Neural progenitor cell (in vitro differentiated cells): ENCODE measurements around the gene DYNAP. TPM values are rescaled to one million over a fixed set of nuclear protein-coding genes. Genes with fewer than 3 reads are reported as not detected.

Experiments used
- DNase-seq: peaks from one replicate; pipeline ENCODE4 v3.0.0-alpha.2; 2016; ENCODE audit warnings: low spot score
- H2AFZ ChIP-seq: fragments of 200-600 bp; sonication (generic); replicated peaks from 2 replicates; pipeline ENCODE4 v1.6.1; 2016; ENCODE audit warnings: antibody characterized with exemption
- H3F3A ChIP-seq: fragments of 200-600 bp; sonication (generic); 2 replicates; pipeline ENCODE4 v1.6.1; 2016; ENCODE audit warnings: antibody characterized with exemption, low read depth
- H3K27ac ChIP-seq: fragments of 200-600 bp; sonication (generic); 2 replicates; pipeline ENCODE4 v1.5.1; 2016; ENCODE audit warnings: mild to moderate bottlenecking
- H3K27me3 ChIP-seq: fragments of 200-600 bp; sonication (generic); 2 replicates; pipeline ENCODE4 v1.6.1; 2016; ENCODE audit warnings: mild to moderate bottlenecking, moderate library complexity
- H3K36me3 ChIP-seq: fragments of 200-600 bp; sonication (generic); 2 replicates; pipeline ENCODE4 v1.5.1; 2016
- H3K4me1 ChIP-seq: fragments of 200-600 bp; sonication (generic); 2 replicates; pipeline ENCODE4 v1.6.1; 2016; ENCODE audit warnings: mixed run types
- H3K4me2 ChIP-seq: fragments of 200-600 bp; sonication (generic); 2 replicates; pipeline ENCODE4 v1.6.1; 2016
- H3K4me3 ChIP-seq: fragments of 200-600 bp; sonication (generic); 2 replicates; pipeline ENCODE4 v1.5.1; 2016
- H3K79me2 ChIP-seq: fragments of 200-600 bp; sonication (generic); 2 replicates; pipeline ENCODE4 v1.6.1; 2016; ENCODE audit warnings: low read depth
- H3K9ac ChIP-seq: fragments of 200-600 bp; sonication (generic); 2 replicates; pipeline ENCODE4 v1.6.1; 2016
- H3K9me3 ChIP-seq: fragments of 200-600 bp; sonication (generic); 2 replicates; pipeline ENCODE4 v1.5.1; 2016; ENCODE audit warnings: low read depth
- H4K20me1 ChIP-seq: fragments of 200-600 bp; sonication (generic); 2 replicates; pipeline ENCODE4 v1.6.1; 2016; ENCODE audit warnings: low read depth
- H3K27ac Mint-ChIP-seq: 3 replicates; pipeline ENCODE4 v1.8.0; 2021; ENCODE audit warnings: mixed read lengths
- H3K27me3 Mint-ChIP-seq: 2 replicates; pipeline ENCODE4 v1.8.0; 2022; ENCODE audit warnings: low read depth, mild to moderate bottlenecking, inconsistent platforms, moderate library complexity, mixed read lengths; ENCODE audit not compliant: insufficient read depth
- H3K36me3 Mint-ChIP-seq: 3 replicates; pipeline ENCODE4 v1.8.0; 2021; ENCODE audit warnings: mixed read lengths
- H3K4me1 Mint-ChIP-seq: 3 replicates; pipeline ENCODE4 v1.8.0; 2021; ENCODE audit warnings: mixed read lengths
- H3K4me3 Mint-ChIP-seq: 3 replicates; pipeline ENCODE4 v1.8.0; 2021; ENCODE audit warnings: mild to moderate bottlenecking, moderate library complexity, mixed read lengths
- H3K9me3 Mint-ChIP-seq: 3 replicates; pipeline ENCODE4 v1.8.0; 2020; ENCODE audit warnings: mixed read lengths
- CTCF ChIP-seq: fragments of 200-600 bp; sonication (generic); IDR thresholded peaks from 2 replicates; pipeline ENCODE4 v1.5.1; 2017; ENCODE audit warnings: antibody characterized with exemption, mild to moderate bottlenecking
- EZH2 ChIP-seq: fragments of 200-600 bp; sonication (generic); IDR thresholded peaks from 2 replicates; pipeline ENCODE4 v1.6.1; 2017; ENCODE audit warnings: antibody characterized with exemption, mild to moderate bottlenecking, moderate library complexity
- EZH2phosphoT487 ChIP-seq: fragments of 200-600 bp; sonication (generic); IDR thresholded peaks from 2 replicates; pipeline ENCODE4 v1.6.1; 2017; ENCODE audit warnings: antibody characterized with exemption
- total RNA-seq: library from RNA; depleted of rRNA; stranded (reverse); fragments of >200 nt; gene quantifications from 2 replicates; pipeline ENCODE4 v1.2.3, GENCODE V29; 2015; ENCODE audit warnings: low replicate concordance

The DYNAP gene
- total RNA-seq, 1 donor from 2014 or later, result not detected

- no peaks in the 10 kb centered on the region for H3K79me2 ChIP-seq
- H3K9me3 Mint-ChIP-seq, result no peaks in the 10 kb centered on the region
- H4K20me1 ChIP-seq, result no peaks in the 10 kb centered on the region
- H3K4me3 ChIP-seq, result no peak overlapping the region
- peaks cover 4% of the 10 kb centered on the region for H3K27me3 Mint-ChIP-seq
- no peaks in the 10 kb centered on the region for H3K9me3 ChIP-seq
- no peaks in the 10 kb centered on the region for H3K36me3 Mint-ChIP-seq
- no peak overlapping the region for H3K27ac ChIP-seq
- H3F3A ChIP-seq, result no peaks in the 10 kb centered on the region
- H3K27ac Mint-ChIP-seq, result no peak overlapping the region
- no peak overlapping the region for H3K4me3 Mint-ChIP-seq
- no peak overlapping the region for H3K9ac ChIP-seq
- H3K4me2 ChIP-seq, result no peak overlapping the region
- H3K36me3 ChIP-seq, result no peaks in the 10 kb centered on the region
- no peak overlapping the region for H2AFZ ChIP-seq
- no peak for TF ChIP-seq CTCF
- TF ChIP-seq EZH2, result no peak
- TF ChIP-seq EZH2phosphoT487, result no peak
- no peaks in the 10 kb centered on the region for H3K27me3 ChIP-seq
- H3K4me1 ChIP-seq, result no peaks in the 10 kb centered on the region
- no peak for DNase-seq
- no peaks in the 10 kb centered on the region for H3K4me1 Mint-ChIP-seq
Measured at GRCh38 chr18:54585743-54586142, 5.3 kb upstream of the DYNAP start.

- TF ChIP-seq CTCF (no peak), EZH2phosphoT487 (no peak), EZH2 (no peak)
- Histone ChIP-seq H3K9me3 (no peaks in the 10 kb centered on the region), H3K4me1 (peaks cover 13% of the 10 kb centered on the region), H3K27ac (no peak overlapping the region), H3K27me3 (no peaks in the 10 kb centered on the region), H4K20me1 (no peaks in the 10 kb centered on the region), H2AFZ (no peak overlapping the region), H3K4me3 (no peak overlapping the region), H3K4me2 (no peak overlapping the region), H3K36me3 (no peaks in the 10 kb centered on the region), H3K9ac (no peak overlapping the region), H3F3A (no peaks in the 10 kb centered on the region), H3K79me2 (no peaks in the 10 kb centered on the region)
- Mint-ChIP-seq H3K4me3 (no peak overlapping the region), H3K27ac (no peak overlapping the region), H3K36me3 (no peaks in the 10 kb centered on the region), H3K4me1 (peaks cover 12% of the 10 kb centered on the region), H3K9me3 (no peaks in the 10 kb centered on the region), H3K27me3 (no peaks in the 10 kb centered on the region)
- DNase-seq, result no peak
Measured at GRCh38 chr18:54604211-54604610, 13.2 kb downstream of the DYNAP start.

- H3K27ac ChIP-seq, result no peak overlapping the region
- peaks cover 12% of the 10 kb centered on the region for H3K4me1 Mint-ChIP-seq
Measured at GRCh38 chr18:54606835-54607212, 15.8 kb downstream of the DYNAP start.

More at GRCh38 chr18:54606835-54607212, 15.8 kb downstream of the DYNAP start:
- no peaks in the 10 kb centered on the region for H3K27me3 Mint-ChIP-seq
- H3K27ac Mint-ChIP-seq, result no peak overlapping the region
- Histone ChIP-seq H3K36me3 (no peaks in the 10 kb centered on the region), H3K9me3 (no peaks in the 10 kb centered on the region), H4K20me1 (no peaks in the 10 kb centered on the region), H3K4me2 (no peak overlapping the region), H3K4me3 (no peak overlapping the region), H2AFZ (no peak overlapping the region), H3K79me2 (no peaks in the 10 kb centered on the region), H3K9ac (no peak overlapping the region), H3K27me3 (no peaks in the 10 kb centered on the region), H3F3A (no peaks in the 10 kb centered on the region), H3K4me1 (peaks cover 13% of the 10 kb centered on the region)
- H3K36me3 Mint-ChIP-seq, result no peaks in the 10 kb centered on the region
- H3K9me3 Mint-ChIP-seq, result no peaks in the 10 kb centered on the region
- DNase-seq, result no peak
- TF ChIP-seq CTCF, result no peak
- TF ChIP-seq EZH2phosphoT487, result no peak
- TF ChIP-seq EZH2, result no peak
- H3K4me3 Mint-ChIP-seq, result no peak overlapping the region
